ENCODE data around the gene ZDHHC14.

- no peak for TF ChIP-seq EP300 (IDR thresholded peaks at IDR 0.05)
- TF ChIP-seq CTCF (IDR thresholded peaks at IDR 0.05): no peak
Observed at GRCh38 chr6:157634546-157634945, 253.6 kb downstream of the ZDHHC14 start.
